CD4-positive, alpha-beta T cell treated with Interferon gamma for 1 hour (primary cell): ENCODE measurements around the gene THOC6.
A peak's percentile ranks its signal among the peaks of the same experiment; 100 is the strongest.

Source experiments
- DNase-seq: peaks from one replicate; pipeline ENCODE4 v3.0.0-alpha.2; 2020

Gene THOC6

GRCh38 chr16:2992383-2993081, 31.3 kb upstream of the THOC6 start:
- no peak for DNase-seq

- no peak for DNase-seq
Observed at GRCh38 chr16:2996298-2996697, 27.5 kb upstream of the THOC6 start.

GRCh38 chr16:2999929-3000328, 23.9 kb upstream of the THOC6 start:
- DNase-seq: no peak

GRCh38 chr16:3000540-3000939, 23.3 kb upstream of the THOC6 start:
- no peak for DNase-seq

- no peak for DNase-seq
Observed at GRCh38 chr16:3001316-3001715, 22.5 kb upstream of the THOC6 start.

- DNase-seq: peak; percentile 99
Observed at GRCh38 chr16:3003582-3004270, 20.1 kb upstream of the THOC6 start.

GRCh38 chr16:3004319-3004718, 19.5 kb upstream of the THOC6 start:
- no peak for DNase-seq

GRCh38 chr16:3004781-3005284, 19.0 kb upstream of the THOC6 start:
- DNase-seq: no peak

- DNase-seq: no peak
Observed at GRCh38 chr16:3007059-3007956, 16.5 kb upstream of the THOC6 start.

GRCh38 chr16:3007957-3008689, 15.7 kb upstream of the THOC6 start:
- DNase-seq: peak; percentile 20

- no peak for DNase-seq
Observed at GRCh38 chr16:3008690-3009037, 15.2 kb upstream of the THOC6 start.

GRCh38 chr16:3009568-3010390, 14.1 kb upstream of the THOC6 start:
- no peak for DNase-seq

GRCh38 chr16:3010510-3010909, 13.3 kb upstream of the THOC6 start:
- no peak for DNase-seq

GRCh38 chr16:3012246-3012645, 11.6 kb upstream of the THOC6 start:
- DNase-seq: no peak

- no peak for DNase-seq
Observed at GRCh38 chr16:3012828-3013420, 10.9 kb upstream of the THOC6 start, which contains the start of gene CLDN9. CLDN9 (plus strand) TSS chr16:3012923; CDS start chr16:3013363, 440 bp downstream.

GRCh38 chr16:3013491-3013951, 10.3 kb upstream of the THOC6 start:
- DNase-seq: no peak

GRCh38 chr16:3013998-3014690, 9.7 kb upstream of the THOC6 start:
- DNase-seq: no peak

- DNase-seq: no peak
Observed at GRCh38 chr16:3014971-3015370, 8.9 kb upstream of the THOC6 start.

- DNase-seq: no peak
Observed at GRCh38 chr16:3015865-3016521, 7.8 kb upstream of the THOC6 start.

GRCh38 chr16:3017344-3017743, 6.5 kb upstream of the THOC6 start:
- DNase-seq: no peak
